UCSD-AML1 (cell line): ENCODE data around the gene CAMK1D.

ENCODE experiments used
- DNase-seq: peaks from one replicate; lab custom pipeline; 2025; ENCODE audit not compliant: unreplicated experiment; lab: John Stamatoyannopoulos, UW

The CAMK1D gene

GRCh38 chr10:12684784-12685183 lies 335.4 kb downstream of the CAMK1D start:
- no peak for DNase-seq

DNA sequence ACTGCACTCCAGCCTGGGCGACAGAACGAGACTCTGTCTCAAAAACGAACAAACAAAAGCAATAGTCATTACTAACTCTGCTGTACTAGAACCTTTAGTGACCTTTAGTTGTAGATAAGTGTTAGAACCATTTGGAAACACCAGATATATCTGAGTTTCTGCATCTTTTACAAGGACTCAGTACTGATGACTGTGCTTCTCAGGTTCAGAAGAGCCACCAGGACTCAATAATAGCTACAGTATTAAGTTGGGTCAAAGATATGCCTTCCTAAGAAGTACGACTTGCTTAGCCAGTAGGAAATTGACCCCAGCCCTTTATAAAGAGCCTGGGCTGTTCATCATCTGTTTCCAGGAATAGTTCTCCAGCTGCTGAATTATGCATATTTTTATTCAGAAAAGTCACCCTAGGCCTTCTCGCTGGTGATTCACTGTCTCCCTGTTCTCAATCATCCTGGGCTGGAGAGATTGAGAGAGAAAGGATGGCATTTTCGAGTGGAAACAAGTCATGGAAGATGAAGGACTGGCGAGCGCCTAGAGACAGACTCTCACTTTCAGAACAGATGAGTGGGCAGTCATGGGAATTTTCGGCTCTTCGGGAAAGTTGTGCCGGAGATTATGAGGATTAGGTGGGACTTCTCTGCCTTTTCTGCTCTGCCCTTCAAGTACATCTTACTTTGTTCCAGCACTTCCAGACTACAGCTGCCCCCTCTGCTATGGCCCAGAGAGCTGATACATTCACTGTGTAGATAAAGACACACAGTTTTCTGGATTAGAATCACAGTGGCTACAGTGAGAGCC lies 336.1 kb downstream of the CAMK1D start:
- no peak for DNase-seq

DNA sequence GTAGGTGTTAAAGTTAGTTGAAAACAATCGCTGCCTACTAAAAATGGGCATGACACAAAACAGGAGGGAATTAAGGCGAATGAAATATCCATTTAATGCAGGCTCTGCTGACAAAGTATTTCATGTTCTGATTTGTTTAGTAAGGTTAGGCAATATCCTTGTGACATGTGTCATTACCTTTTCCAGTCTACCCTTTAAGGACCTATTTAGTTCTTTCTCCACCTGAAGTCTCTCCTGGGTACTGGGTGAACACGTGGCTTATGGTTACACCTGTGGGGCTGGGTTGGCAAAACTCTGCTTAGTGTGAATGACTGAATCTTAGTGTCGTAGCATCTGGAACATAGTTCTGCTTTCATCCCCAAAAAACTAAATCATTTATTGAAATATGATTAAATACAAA lies 338.6 kb downstream of the CAMK1D start:
- no peak for DNase-seq

- DNase-seq, result no peak
Measured at GRCh38 chr10:12689893-12690292, 340.5 kb downstream of the CAMK1D start.

- no peak for DNase-seq
Measured at GRCh38 chr10:12690525-12691126, 341.3 kb downstream of the CAMK1D start.

DNA sequence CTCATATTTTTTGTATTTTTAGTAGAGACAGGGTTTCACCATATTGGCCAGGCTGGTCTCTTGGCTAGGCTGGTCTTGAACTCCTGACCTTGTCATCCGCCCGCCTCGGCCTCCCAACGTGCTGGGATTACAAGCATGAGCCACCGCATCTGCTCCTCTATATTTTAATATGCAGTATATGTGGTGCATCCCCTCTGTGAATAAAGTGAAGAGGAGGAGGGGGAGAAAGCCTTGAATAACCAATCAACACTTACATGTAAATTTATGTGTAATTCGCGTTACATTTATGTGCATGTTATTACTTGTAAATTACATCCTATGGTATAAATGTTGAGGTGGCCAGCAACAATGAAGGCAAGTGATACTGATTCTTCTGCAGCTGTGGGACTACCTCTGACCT lies 342.2 kb downstream of the CAMK1D start:
- DNase-seq, result no peak

- DNase-seq, result no peak
Measured at GRCh38 chr10:12697764-12698163, 348.4 kb downstream of the CAMK1D start.

GRCh38 chr10:12699258-12699700 lies 349.9 kb downstream of the CAMK1D start:
- DNase-seq, result no peak

GRCh38 chr10:12699781-12700556 lies 350.6 kb downstream of the CAMK1D start:
- DNase-seq, result no peak

- DNase-seq, result no peak
Measured at GRCh38 chr10:12700557-12700874, 351.2 kb downstream of the CAMK1D start.

DNA sequence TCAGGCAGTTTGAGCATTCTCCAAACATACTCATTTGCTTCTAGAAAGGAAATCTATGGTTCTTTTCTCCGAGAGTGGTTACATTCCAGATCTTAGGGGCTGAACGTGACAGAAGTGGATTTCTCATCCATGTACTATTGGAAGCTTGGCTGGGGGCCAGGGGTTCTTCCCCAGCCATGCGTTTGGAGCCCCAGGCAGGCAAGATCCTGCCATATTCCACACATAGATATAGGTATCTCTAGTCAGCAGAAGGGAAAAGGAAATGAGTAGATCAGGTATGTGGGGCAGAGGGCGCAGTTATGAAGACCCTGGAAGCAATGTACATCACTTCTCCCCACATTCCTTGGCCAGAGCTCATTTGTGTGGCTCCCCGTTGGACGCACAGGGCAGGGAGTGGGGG lies 352.3 kb downstream of the CAMK1D start:
- DNase-seq, result no peak

GRCh38 chr10:12702215-12702770 lies 352.9 kb downstream of the CAMK1D start:
- DNase-seq, result no peak

DNA sequence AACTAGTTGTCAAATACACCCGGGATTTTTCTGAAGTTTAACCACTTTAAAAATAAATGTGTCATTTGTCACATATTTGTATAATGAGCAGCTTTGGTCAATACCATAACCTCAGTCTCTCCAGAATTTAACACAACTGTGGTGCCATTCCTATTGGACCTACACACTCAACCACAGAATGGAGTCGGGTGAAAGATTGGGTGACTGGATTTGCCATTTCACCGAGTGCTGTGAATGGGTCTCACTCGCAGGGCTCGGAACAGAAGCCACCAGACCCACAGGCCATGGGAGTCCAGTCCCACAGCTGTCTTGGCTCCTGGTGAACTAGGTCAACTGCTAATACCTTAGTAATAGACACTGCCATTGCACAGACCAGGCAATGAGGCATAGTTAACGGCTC lies 353.8 kb downstream of the CAMK1D start:
- DNase-seq, result no peak

- no peak for DNase-seq
Measured at GRCh38 chr10:12703813-12704212, 354.5 kb downstream of the CAMK1D start.

DNA sequence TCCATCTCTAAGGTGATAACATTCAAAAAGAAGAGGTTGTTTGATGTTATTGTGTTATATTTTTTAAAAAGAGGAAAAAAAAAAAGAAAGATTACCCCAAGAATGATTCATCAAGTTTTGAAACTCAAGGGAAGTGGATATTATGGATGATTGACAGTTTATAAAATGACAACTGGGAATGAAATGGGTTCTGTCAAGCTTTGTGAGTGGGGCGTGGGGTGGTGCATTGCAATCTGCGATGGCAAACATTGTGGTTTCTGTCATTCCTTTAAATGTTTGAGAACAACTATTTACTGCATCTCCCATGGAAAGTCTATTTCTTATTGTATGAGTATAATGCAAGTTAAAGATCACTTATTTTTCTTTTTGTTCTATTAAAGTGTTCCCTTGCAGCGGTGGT lies 355.1 kb downstream of the CAMK1D start:
- no peak for DNase-seq

DNA sequence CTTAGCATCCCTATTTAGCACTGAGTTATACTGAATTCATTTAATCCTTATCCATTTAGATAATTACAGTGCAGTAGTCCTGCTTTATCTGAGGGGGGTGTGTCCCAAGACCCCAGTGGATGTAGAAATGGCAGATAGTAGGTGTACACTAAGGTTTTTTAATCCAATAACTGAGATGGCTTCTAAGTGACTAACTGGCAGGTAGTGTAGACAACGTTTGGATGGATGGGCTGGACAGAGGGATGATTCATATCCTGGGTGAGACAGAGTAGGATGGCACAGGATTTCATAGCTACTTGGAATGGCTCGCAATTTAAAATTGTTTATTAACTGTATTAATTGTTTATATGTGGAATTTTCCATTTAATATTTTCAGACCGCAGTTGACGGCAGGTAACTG lies 356.6 kb downstream of the CAMK1D start:
- DNase-seq, result no peak

GRCh38 chr10:12707461-12708185 lies 358.3 kb downstream of the CAMK1D start:
- DNase-seq, result peak; percentile 26

DNA sequence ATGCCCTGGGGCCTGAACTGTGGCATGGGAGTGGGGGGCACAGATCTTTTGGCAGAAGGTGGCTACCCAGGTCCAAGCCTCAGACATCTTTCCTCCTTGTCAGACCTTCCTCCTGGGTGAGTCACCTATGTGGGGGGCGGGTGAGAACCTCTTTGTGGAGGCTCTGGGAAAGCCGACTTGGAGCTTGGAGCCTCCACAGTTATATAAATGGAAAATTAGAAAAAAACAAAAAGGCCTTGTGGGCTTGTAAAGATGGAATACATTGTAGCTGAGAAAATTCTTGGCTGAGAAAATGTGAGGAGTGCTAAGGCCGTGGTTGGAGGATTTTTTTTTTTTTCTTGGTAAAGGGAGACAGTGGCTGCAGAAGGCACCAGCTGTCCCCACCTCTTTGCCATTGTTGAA lies 359.7 kb downstream of the CAMK1D start:
- no peak for DNase-seq

DNA sequence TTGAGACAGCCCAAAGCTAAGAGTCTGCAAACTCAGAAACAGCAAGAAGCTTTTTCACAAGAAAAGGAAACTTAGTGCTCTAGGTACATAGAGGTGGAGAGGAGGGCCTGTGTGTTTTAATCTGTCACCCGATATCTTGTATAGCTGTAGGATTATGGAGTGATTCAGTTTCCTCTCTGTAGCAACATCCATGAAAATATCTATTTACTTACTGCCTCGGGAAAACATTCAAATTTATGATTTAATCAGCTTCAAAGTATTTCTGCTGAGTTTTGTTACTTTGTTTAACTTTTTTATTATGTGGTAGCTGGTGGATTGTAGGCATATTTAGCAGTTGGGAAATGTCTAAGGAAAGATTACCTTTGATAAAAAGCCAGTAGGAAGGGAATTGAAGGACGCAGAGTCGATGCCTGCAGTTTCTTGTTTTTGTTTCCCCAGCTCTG lies 360.2 kb downstream of the CAMK1D start:
- DNase-seq, result no peak

DNA sequence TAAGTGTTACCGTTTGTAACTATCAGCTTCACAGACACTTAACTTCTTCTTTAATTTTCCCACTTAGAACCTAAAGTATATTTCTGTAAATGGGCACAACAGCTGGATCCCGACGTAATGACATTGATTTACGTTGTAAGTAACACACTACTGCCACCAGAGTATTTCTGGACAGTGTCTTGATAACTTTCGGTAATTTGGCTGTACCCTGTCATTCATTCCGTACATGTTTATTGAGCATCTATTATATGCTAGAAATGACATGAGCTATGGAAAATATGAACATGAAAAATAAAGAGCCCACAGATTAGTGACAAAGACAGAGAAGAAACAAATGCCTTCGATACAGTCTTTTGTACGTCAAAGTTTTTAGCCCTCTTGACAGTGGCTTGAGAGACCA lies 360.8 kb downstream of the CAMK1D start:
- no peak for DNase-seq
